CD14-positive monocyte (primary cell): Measurements from ENCODE around the gene KRTAP5-4. TPM values are rescaled to one million over a fixed set of nuclear protein-coding genes. Genes with fewer than 3 reads are reported as not detected.
A peak's percentile ranks its signal among the peaks of the same experiment; 100 is the strongest.

Experiments
- DNase-seq, 3 donors: peaks; one replicate each; pipeline ENCODE4 v3.0.0-alpha.2; 2011 to 2022
- H2AFZ ChIP-seq: 2 replicates; pipeline ENCODE4 v1.6.0; 2012; ENCODE audit warnings: mild to moderate bottlenecking, low read depth, low read length, inconsistent platforms; ENCODE audit not compliant: insufficient read depth, poor library complexity, severe bottlenecking
- H3K27ac ChIP-seq, 2 donors: 1 replicate in 1 of 2; 2 replicates in 1 of 2; pipeline ENCODE4 v1.5.1; 2012 to 2013; ENCODE audit warnings: low read length in 2 of 2, control low read depth in 1 of 2, inconsistent platforms in 1 of 2, low read depth in 1 of 2, mild to moderate bottlenecking in 1 of 2
- H3K27me3 ChIP-seq, 2 donors: one replicate each; pipeline versions ENCODE4 v1.6.0 to v1.6.1; 2011 to 2013; ENCODE audit warnings: low read length in 2 of 2; ENCODE audit not compliant: control insufficient read depth in 2 of 2, insufficient read depth in 2 of 2
- H3K36me3 ChIP-seq, 2 donors: replicated peaks in 1 of 2; 1 replicate in 1 of 2; 2 replicates in 1 of 2; pipeline versions ENCODE4 v1.5.1 to v1.6.1; 2012 to 2013; ENCODE audit warnings: low read length in 2 of 2, control low read depth in 1 of 2, inconsistent platforms in 1 of 2, mild to moderate bottlenecking in 1 of 2; ENCODE audit not compliant: insufficient read depth in 2 of 2, control insufficient read depth in 1 of 2
- H3K4me1 ChIP-seq, 2 donors: 1 replicate in 1 of 2; 2 replicates in 1 of 2; pipeline versions ENCODE4 v1.5.1 to v1.6.1; 2012 to 2013; ENCODE audit warnings: low read length in 2 of 2, control low read depth in 1 of 2, inconsistent platforms in 1 of 2, mild to moderate bottlenecking in 1 of 2, moderate library complexity in 1 of 2; ENCODE audit not compliant: insufficient read depth in 2 of 2, control insufficient read depth in 1 of 2
- H3K4me2 ChIP-seq: replicated peaks from 2 replicates; pipeline ENCODE3; 2012; ENCODE audit warnings: low read length, moderate library complexity, mild to moderate bottlenecking; ENCODE audit not compliant: poor library complexity, severe bottlenecking; ENCODE audit errors: extremely low read depth
- H3K4me3 ChIP-seq, 3 experiments: fragments of 200-600 bp in 1 of 3; sonication (generic) in 1 of 3; replicated peaks in 1 of 3; 1 replicate in 2 of 3; 2 replicates in 1 of 3; pipeline ENCODE4 v1.5.1; 2011 to 2013; ENCODE audit warnings: low read length in 3 of 3, mild to moderate bottlenecking in 3 of 3, control low read depth in 2 of 3, low read depth in 2 of 3, inconsistent platforms in 1 of 3, moderate library complexity in 1 of 3
- H3K79me2 ChIP-seq: 2 replicates; pipeline ENCODE4 v1.6.0; 2012; ENCODE audit warnings: mild to moderate bottlenecking, control low read depth, inconsistent platforms, low read length, moderate library complexity; ENCODE audit not compliant: insufficient read depth
- H3K9ac ChIP-seq: 2 replicates; pipeline ENCODE4 v1.6.0; 2017; ENCODE audit warnings: low read length, mild to moderate bottlenecking; ENCODE audit not compliant: insufficient read depth, poor library complexity, severe bottlenecking
- H3K9me3 ChIP-seq, 2 donors: replicated peaks in 1 of 2; 1 replicate in 1 of 2; 2 replicates in 1 of 2; pipeline versions ENCODE4 v1.5.1 to v1.6.1; 2012 to 2013; ENCODE audit warnings: low read length in 2 of 2, control low read depth in 1 of 2; ENCODE audit not compliant: control insufficient read depth in 1 of 2, insufficient read depth in 1 of 2
- H4K20me1 ChIP-seq: 2 replicates; pipeline ENCODE4 v1.6.0; 2012; ENCODE audit warnings: mild to moderate bottlenecking, low read length, control low read depth, moderate library complexity; ENCODE audit not compliant: insufficient read depth
- H3K27ac Mint-ChIP-seq, 7 donors: one replicate each; pipeline ENCODE4 v1.8.0; 2020; ENCODE audit warnings: mild to moderate bottlenecking in 7 of 7, mixed read lengths in 7 of 7, moderate library complexity in 6 of 7, inconsistent platforms in 2 of 7
- H3K27me3 Mint-ChIP-seq, 3 donors: one replicate each; pipeline ENCODE4 v1.8.0; 2021 to 2022; ENCODE audit warnings: low read depth in 3 of 3, mild to moderate bottlenecking in 3 of 3, mixed read lengths in 3 of 3, moderate library complexity in 3 of 3, inconsistent platforms in 1 of 3
- H3K36me3 Mint-ChIP-seq, 2 donors: one replicate each; pipeline ENCODE4 v1.8.0; 2020; ENCODE audit warnings: mixed read lengths in 2 of 2, inconsistent platforms in 1 of 2, mild to moderate bottlenecking in 1 of 2
- H3K4me1 Mint-ChIP-seq: one replicate; pipeline ENCODE4 v1.8.0; 2020; ENCODE audit warnings: mild to moderate bottlenecking, mixed read lengths
- H3K4me3 Mint-ChIP-seq, 2 donors: one replicate each; pipeline ENCODE4 v1.8.0; 2020; ENCODE audit warnings: mild to moderate bottlenecking in 2 of 2, mixed read lengths in 2 of 2, moderate library complexity in 1 of 2
- H3K9me3 Mint-ChIP-seq, 7 donors: one replicate each; pipeline ENCODE4 v1.8.0; 2020 to 2022; ENCODE audit warnings: mixed read lengths in 7 of 7, mild to moderate bottlenecking in 6 of 7, moderate library complexity in 6 of 7, inconsistent platforms in 2 of 7
- WGBS: methylation state at CpG from one replicate; pipeline ENCODE4 v1.1.5; 2013; ENCODE audit warnings: missing lambda C conversion rate; ENCODE audit not compliant: insufficient coverage; 5-methylcytosine and 5-hydroxymethylcytosine counted together
- intact Hi-C, 2 donors: fragments of 100-400 bp; cut with micrococcal nuclease; formaldehyde crosslinking; loops; one replicate each; pipeline versions ENCODE4 v1.15.0 to v1.15.1; 2023
- polyA plus RNA-seq, 3 donors: library from polyadenylated mRNA; depleted of rRNA in 1 of 3; unstranded in 2 of 3; stranded (reverse) in 1 of 3; fragments of 300-500 nt in 2 of 3; fragments of >200 nt in 1 of 3; fragmentation: Illumina TruSeq in 2 of 3; gene quantifications; 1 replicate in 2 of 3; 2 replicates in 1 of 3; pipeline ENCODE4 v1.2.3, GENCODE V29; 2012 to 2021
- TF ChIP-seq, protein P1 (sequence below): fragments of 200-600 bp; IDR thresholded peaks from one replicate; pipeline ENCODE4 v1.8.0; 2022; ENCODE audit warnings: antibody characterized with exemption, mild to moderate bottlenecking

Gene KRTAP5-4
- polyA plus RNA-seq, 3 donors, result not detected

GRCh38 chr11:1655168-1656060, 33.5 kb upstream of the KRTAP5-4 start:
- no peaks in the 10 kb centered on the region for H3K9me3 ChIP-seq
- H3K27me3 ChIP-seq, result peaks cover 0 to 29% of the 10 kb centered on the region in 2 donors
- no peak overlapping the region for H3K4me2 ChIP-seq
- Mint-ChIP-seq H3K36me3 (no peaks in the 10 kb centered on the region), H3K27ac (no peak overlapping the region), H3K9me3 (peaks cover 0 to 4% (median 0%) of the 10 kb centered on the region in 7 donors), H3K27me3 (peaks cover 40 to 60% (median 41%) of the 10 kb centered on the region in 3 donors), H3K4me3 (no peak overlapping the region), H3K4me1 (peaks cover 5% of the 10 kb centered on the region)
- intact Hi-C loops, result loop anchor here in 1 of 2 donors (5.0 kb wide), 1 partner anchor 37 kb away; no protein-coding TSS in a partner anchor
- no peaks in the 10 kb centered on the region for H3K79me2 ChIP-seq
- H2AFZ ChIP-seq, result no peak overlapping the region
- TF ChIP-seq, protein P1, sequence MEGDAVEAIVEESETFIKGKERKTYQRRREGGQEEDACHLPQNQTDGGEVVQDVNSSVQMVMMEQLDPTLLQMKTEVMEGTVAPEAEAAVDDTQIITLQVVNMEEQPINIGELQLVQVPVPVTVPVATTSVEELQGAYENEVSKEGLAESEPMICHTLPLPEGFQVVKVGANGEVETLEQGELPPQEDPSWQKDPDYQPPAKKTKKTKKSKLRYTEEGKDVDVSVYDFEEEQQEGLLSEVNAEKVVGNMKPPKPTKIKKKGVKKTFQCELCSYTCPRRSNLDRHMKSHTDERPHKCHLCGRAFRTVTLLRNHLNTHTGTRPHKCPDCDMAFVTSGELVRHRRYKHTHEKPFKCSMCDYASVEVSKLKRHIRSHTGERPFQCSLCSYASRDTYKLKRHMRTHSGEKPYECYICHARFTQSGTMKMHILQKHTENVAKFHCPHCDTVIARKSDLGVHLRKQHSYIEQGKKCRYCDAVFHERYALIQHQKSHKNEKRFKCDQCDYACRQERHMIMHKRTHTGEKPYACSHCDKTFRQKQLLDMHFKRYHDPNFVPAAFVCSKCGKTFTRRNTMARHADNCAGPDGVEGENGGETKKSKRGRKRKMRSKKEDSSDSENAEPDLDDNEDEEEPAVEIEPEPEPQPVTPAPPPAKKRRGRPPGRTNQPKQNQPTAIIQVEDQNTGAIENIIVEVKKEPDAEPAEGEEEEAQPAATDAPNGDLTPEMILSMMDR, result no peak
- no peak for DNase-seq
- no peak overlapping the region for H3K27ac ChIP-seq
- H3K4me3 ChIP-seq, result no peak overlapping the region
- H3K9ac ChIP-seq, result no peak overlapping the region
- H3K36me3 ChIP-seq, result no peaks in the 10 kb centered on the region
- H4K20me1 ChIP-seq, result no peaks in the 10 kb centered on the region
- 74% methylated on average over 17 of the region's 26 CpGs for WGBS
- no peaks in the 10 kb centered on the region for H3K4me1 ChIP-seq

GRCh38 chr11:1654388-1655167, 32.6 kb upstream of the KRTAP5-4 start:
- H2AFZ ChIP-seq, result no peak overlapping the region
- H3K79me2 ChIP-seq, result no peaks in the 10 kb centered on the region
- H3K4me1 ChIP-seq, result no peaks in the 10 kb centered on the region
- H3K36me3 ChIP-seq, result no peaks in the 10 kb centered on the region
- no peaks in the 10 kb centered on the region for H4K20me1 ChIP-seq
- Mint-ChIP-seq H3K27ac (no peak overlapping the region), H3K4me3 (peak overlapping the region in 1 of 2 donors; percentile 40), H3K27me3 (peaks cover 32 to 51% (median 33%) of the 10 kb centered on the region in 3 donors), H3K36me3 (no peaks in the 10 kb centered on the region), H3K4me1 (peaks cover 5% of the 10 kb centered on the region), H3K9me3 (peaks cover 0 to under 1% (median 0%) of the 10 kb centered on the region in 7 donors)
- no peak for DNase-seq
- whole genome bisulfite sequencing, result 52% methylated on average over 8 of the region's 21 CpGs
- H3K27me3 ChIP-seq, result peaks cover 0 to 22% of the 10 kb centered on the region in 2 donors
- H3K4me3 ChIP-seq, result no peak overlapping the region
- H3K9me3 ChIP-seq, result no peaks in the 10 kb centered on the region
- no peak overlapping the region for H3K4me2 ChIP-seq
- intact Hi-C loops, result loop anchor here (5.0 kb wide), 2 partner anchors 38 to 503 kb away; no protein-coding TSS in a partner anchor
- TF ChIP-seq, protein P1, result no peak
- H3K9ac ChIP-seq, result no peak overlapping the region
- no peak overlapping the region for H3K27ac ChIP-seq
